ENCODE results near the gene UGT1A10.

UGT1A10 gene

GRCh38 chr2:233778030-233778429 lies 141.8 kb downstream of the UGT1A10 start, which contains the start of gene MROH2A:
Gene MROH2A (plus strand): TSS chr2:233778330. CDS start chr2:233779359, 1,029 bp downstream.
- H3K27me3 ChIP-seq (ENCODE audit: insufficient read depth, low read length, poor library complexity, severe bottlenecking) = no peaks in the 10 kb centered on the region
- no peaks in the 10 kb centered on the region for H3K79me2 ChIP-seq (ENCODE audit: insufficient read depth, low read length)
- H3K4me2 ChIP-seq (ENCODE audit: low read depth, low read length, poor library complexity, severe bottlenecking) = no peak within 1 kb of the TSS
- no peak within 1 kb of the TSS for H3K9ac ChIP-seq (ENCODE audit: low read depth, low read length, poor library complexity, severe bottlenecking)
- TF ChIP-seq CTCF (conservative IDR thresholded peaks at IDR 0.05; ENCODE audit: low read length) (no peak), EZH2phosphoT487 (IDR thresholded peaks at IDR 0.05; ENCODE audit: borderline replicate concordance) (no peak)
- no peak within 1 kb of the TSS for H2AFZ ChIP-seq (ENCODE audit: low read length)
- no peaks in the 10 kb centered on the region for H3K9me3 ChIP-seq (ENCODE audit: insufficient read depth, low read depth, low read length)
- H3K4me3 ChIP-seq (ENCODE audit: low read length, poor library complexity, severe bottlenecking) = no peak within 1 kb of the TSS
- no peaks in the 10 kb centered on the region for H3K36me3 ChIP-seq (ENCODE audit: insufficient read depth, low read length)
- no peaks in the 10 kb centered on the region for H3K9me2 ChIP-seq (replicated peaks; ENCODE audit: low read depth, low read length)
- no peaks in the 10 kb centered on the region for H4K20me1 ChIP-seq (ENCODE audit: insufficient read depth, low read length, poor library complexity, severe bottlenecking)
- no peaks in the 10 kb centered on the region for H3K4me1 ChIP-seq (ENCODE audit: insufficient read depth, low read length, poor library complexity, severe bottlenecking)
- no peaks in the 10 kb centered on the region for H3F3A ChIP-seq (ENCODE audit: low read depth)

GRCh38 chr2:233779722-233780121 lies 143.5 kb downstream of the UGT1A10 start:
- H3K79me2 ChIP-seq (ENCODE audit: insufficient read depth, low read length) = no peaks in the 10 kb centered on the region
- H3F3A ChIP-seq (ENCODE audit: low read depth) = no peaks in the 10 kb centered on the region
- H3K27me3 ChIP-seq (ENCODE audit: insufficient read depth, low read length, poor library complexity, severe bottlenecking) = no peaks in the 10 kb centered on the region
- H4K20me1 ChIP-seq (ENCODE audit: insufficient read depth, low read length, poor library complexity, severe bottlenecking) = no peaks in the 10 kb centered on the region
- H3K4me1 ChIP-seq (ENCODE audit: insufficient read depth, low read length, poor library complexity, severe bottlenecking) = no peaks in the 10 kb centered on the region
- H3K4me3 ChIP-seq (ENCODE audit: low read length, poor library complexity, severe bottlenecking) = no peak overlapping the region
- H2AFZ ChIP-seq (ENCODE audit: low read length) = no peak overlapping the region
- TF ChIP-seq CTCF (conservative IDR thresholded peaks at IDR 0.05; ENCODE audit: low read length) = no peak
- no peak for TF ChIP-seq EZH2phosphoT487 (IDR thresholded peaks at IDR 0.05; ENCODE audit: borderline replicate concordance)
- no peaks in the 10 kb centered on the region for H3K9me3 ChIP-seq (ENCODE audit: insufficient read depth, low read depth, low read length)
- no peak overlapping the region for H3K4me2 ChIP-seq (ENCODE audit: low read depth, low read length, poor library complexity, severe bottlenecking)
- no peaks in the 10 kb centered on the region for H3K36me3 ChIP-seq (ENCODE audit: insufficient read depth, low read length)
- H3K9ac ChIP-seq (ENCODE audit: low read depth, low read length, poor library complexity, severe bottlenecking) = no peak overlapping the region
- H3K9me2 ChIP-seq (replicated peaks; ENCODE audit: low read depth, low read length) = no peaks in the 10 kb centered on the region

- Histone ChIP-seq H3K27me3 (ENCODE audit: insufficient read depth, low read length, poor library complexity, severe bottlenecking) (no peaks in the 10 kb centered on the region), H3K36me3 (ENCODE audit: insufficient read depth, low read length) (no peaks in the 10 kb centered on the region), H3K4me1 (ENCODE audit: insufficient read depth, low read length, poor library complexity, severe bottlenecking) (no peaks in the 10 kb centered on the region), H3K79me2 (ENCODE audit: insufficient read depth, low read length) (no peaks in the 10 kb centered on the region), H3K4me2 (ENCODE audit: low read depth, low read length, poor library complexity, severe bottlenecking) (no peak overlapping the region), H3K9ac (ENCODE audit: low read depth, low read length, poor library complexity, severe bottlenecking) (no peak overlapping the region), H2AFZ (ENCODE audit: low read length) (no peak overlapping the region), H3K9me2 (replicated peaks; ENCODE audit: low read depth, low read length) (no peaks in the 10 kb centered on the region), H3K9me3 (ENCODE audit: insufficient read depth, low read depth, low read length) (no peaks in the 10 kb centered on the region), H4K20me1 (ENCODE audit: insufficient read depth, low read length, poor library complexity, severe bottlenecking) (no peaks in the 10 kb centered on the region), H3F3A (ENCODE audit: low read depth) (no peaks in the 10 kb centered on the region), H3K4me3 (ENCODE audit: low read length, poor library complexity, severe bottlenecking) (no peak overlapping the region)
- TF ChIP-seq EZH2phosphoT487 (IDR thresholded peaks at IDR 0.05; ENCODE audit: borderline replicate concordance) (no peak), CTCF (conservative IDR thresholded peaks at IDR 0.05; ENCODE audit: low read length) (no peak)
Measured at GRCh38 chr2:233780771-233781170, 144.5 kb downstream of the UGT1A10 start.

All from Loucy (cell line).